GM20431 (cell line): Measurements from ENCODE around the gene SLC16A4.
"Not testable (repeated sequence)": the region's sequence is repeated elsewhere in the genome, so short reads cannot be mapped to it uniquely, and the experiment has no call there.

ENCODE experiments used
- in situ Hi-C: fragments of 300-500 bp; cut with MseI, MboI; formaldehyde crosslinking; loops from one replicate; pipeline ENCODE4 v1.15.0; 2020; ENCODE audit warnings: low sequenced_read_pairs; ENCODE audit not compliant: unreplicated experiment

SLC16A4 gene

GRCh38 chr1:110390692-110391245 is at the start of gene SLC16A4:
Gene SLC16A4 (minus strand): TSS chr1:110391026. CDS start chr1:110389323, 1,703 bp downstream.
- in situ Hi-C loops: no loop called here

GRCh38 chr1:110439873-110440272 is 49.0 kb upstream of the SLC16A4 start:
- in situ Hi-C loops: not testable (repeated sequence)

- in situ Hi-C loops: no loop called here
Measured at GRCh38 chr1:110438893-110439292, 48.1 kb upstream of the SLC16A4 start.

- in situ Hi-C loops: not testable (repeated sequence)
Measured at GRCh38 chr1:110437645-110438299, 46.9 kb upstream of the SLC16A4 start.

- in situ Hi-C loops: no loop called here
Measured at GRCh38 chr1:110436635-110437034, 45.8 kb upstream of the SLC16A4 start.

- in situ Hi-C loops: no loop called here
Measured at GRCh38 chr1:110434946-110435345, 44.1 kb upstream of the SLC16A4 start.

GRCh38 chr1:110433803-110434202 is 43.0 kb upstream of the SLC16A4 start:
- in situ Hi-C loops: no loop called here

- in situ Hi-C loops: no loop called here
Measured at GRCh38 chr1:110433213-110433612, 42.4 kb upstream of the SLC16A4 start.

GRCh38 chr1:110430901-110431300 is 40.1 kb upstream of the SLC16A4 start:
- in situ Hi-C loops: no loop called here

- in situ Hi-C loops: no loop called here
Measured at GRCh38 chr1:110430366-110430765, 39.5 kb upstream of the SLC16A4 start.

- in situ Hi-C loops: no loop called here
Measured at GRCh38 chr1:110428946-110429345, 38.1 kb upstream of the SLC16A4 start.

- in situ Hi-C loops: no loop called here
Measured at GRCh38 chr1:110426854-110427253, 36.0 kb upstream of the SLC16A4 start.

- in situ Hi-C loops: no loop called here
Measured at GRCh38 chr1:110425612-110426152, 34.9 kb upstream of the SLC16A4 start.

- in situ Hi-C loops: no loop called here
Measured at GRCh38 chr1:110424699-110425611, 34.1 kb upstream of the SLC16A4 start.

- in situ Hi-C loops: no loop called here
Measured at GRCh38 chr1:110420874-110421793, 30.3 kb upstream of the SLC16A4 start.

- in situ Hi-C loops: no loop called here
Measured at GRCh38 chr1:110420023-110420662, 29.3 kb upstream of the SLC16A4 start.

- in situ Hi-C loops: no loop called here
Measured at GRCh38 chr1:110418729-110419128, 27.9 kb upstream of the SLC16A4 start.

GRCh38 chr1:110413045-110413444 is 22.2 kb upstream of the SLC16A4 start:
- in situ Hi-C loops: not testable (repeated sequence)

- in situ Hi-C loops: no loop called here
Measured at GRCh38 chr1:110412576-110412975, 21.8 kb upstream of the SLC16A4 start.
